Body of pancreas (tissue), 4 donors: Measurements from ENCODE around the gene SLC4A3.

Experiments used
- POLR2A ChIP-seq, 3 donors: fragments of 450-650 bp; IDR thresholded peaks; one replicate each; pipeline ENCODE4 v1.6.1; 2016; ENCODE audit warnings: antibody characterized with exemption in 3 of 3, mild to moderate bottlenecking in 2 of 3
- TF ChIP-seq, protein P1 (sequence below), 7 experiments: fragments of 450-650 bp in 4 of 7; fragments of 200-600 bp in 3 of 7; sonication (generic) in 3 of 7; IDR thresholded peaks; one replicate each; pipeline ENCODE4 v1.5.1; 2016 to 2019; ENCODE audit warnings: antibody characterized with exemption in 7 of 7

DNA sequence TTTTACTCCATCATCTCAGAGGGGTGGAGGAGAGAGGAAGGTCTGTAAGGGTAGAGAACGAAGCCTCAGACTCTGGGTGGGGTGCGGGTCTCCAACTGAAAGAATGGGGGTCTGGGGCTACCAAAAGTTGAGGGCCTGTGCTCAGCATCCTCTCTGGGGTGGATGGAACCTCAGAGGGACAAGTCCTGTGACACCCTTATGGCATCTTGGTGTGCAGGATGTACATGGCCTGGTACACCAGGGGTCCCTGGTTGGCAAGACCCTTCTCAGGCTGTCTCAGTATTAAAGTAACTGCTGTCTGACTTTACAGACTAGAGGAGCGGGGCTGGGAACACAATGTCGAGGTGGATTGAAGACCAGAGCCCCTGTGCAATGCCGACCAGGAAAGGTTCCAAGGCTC, 2.3 kb upstream of the SLC4A3 start:
- TF ChIP-seq, protein P1, sequence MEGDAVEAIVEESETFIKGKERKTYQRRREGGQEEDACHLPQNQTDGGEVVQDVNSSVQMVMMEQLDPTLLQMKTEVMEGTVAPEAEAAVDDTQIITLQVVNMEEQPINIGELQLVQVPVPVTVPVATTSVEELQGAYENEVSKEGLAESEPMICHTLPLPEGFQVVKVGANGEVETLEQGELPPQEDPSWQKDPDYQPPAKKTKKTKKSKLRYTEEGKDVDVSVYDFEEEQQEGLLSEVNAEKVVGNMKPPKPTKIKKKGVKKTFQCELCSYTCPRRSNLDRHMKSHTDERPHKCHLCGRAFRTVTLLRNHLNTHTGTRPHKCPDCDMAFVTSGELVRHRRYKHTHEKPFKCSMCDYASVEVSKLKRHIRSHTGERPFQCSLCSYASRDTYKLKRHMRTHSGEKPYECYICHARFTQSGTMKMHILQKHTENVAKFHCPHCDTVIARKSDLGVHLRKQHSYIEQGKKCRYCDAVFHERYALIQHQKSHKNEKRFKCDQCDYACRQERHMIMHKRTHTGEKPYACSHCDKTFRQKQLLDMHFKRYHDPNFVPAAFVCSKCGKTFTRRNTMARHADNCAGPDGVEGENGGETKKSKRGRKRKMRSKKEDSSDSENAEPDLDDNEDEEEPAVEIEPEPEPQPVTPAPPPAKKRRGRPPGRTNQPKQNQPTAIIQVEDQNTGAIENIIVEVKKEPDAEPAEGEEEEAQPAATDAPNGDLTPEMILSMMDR (IDR thresholded peaks at IDR 0.05), result no peak
- TF ChIP-seq POLR2A (IDR thresholded peaks at IDR 0.05), result no peak
